Activated naive CD8-positive, alpha-beta T cell treated with anti-CD3 and anti-CD28 coated beads, Interleukin-2, amount 10 ng/mL, durations not matched to agents 7 days and 5 days (primary cell): ENCODE data around the gene SLC5A8. TPM values are rescaled to one million over a fixed set of nuclear protein-coding genes. Genes with fewer than 3 reads are reported as not detected.
"Not testable (repeated sequence)": the region's sequence is repeated elsewhere in the genome, so short reads cannot be mapped to it uniquely, and the experiment has no call there.

Source experiments
- ATAC-seq: fragments of 150-1000 bp; cut with Tn5 transposase; one replicate; pipeline ENCODE4 v1.10.0; 2021; ENCODE audit warnings: low read depth, moderate library complexity
- POLR2A ChIA-PET: fragments of 350-600 bp; sonication (Branson Sonifier 250); formaldehyde crosslinking; loops from one replicate; lab custom pipeline; 2021; ENCODE audit warnings: antibody characterized with exemption; lab: Charles Lee
- DNase-seq: peaks from one replicate; pipeline ENCODE4 v3.0.0; 2021
- H3K27ac Mint-ChIP-seq: one replicate; pipeline ENCODE4 v1.8.0; 2022; ENCODE audit warnings: mild to moderate bottlenecking, mixed read lengths
- H3K27me3 Mint-ChIP-seq: one replicate; pipeline ENCODE4 v1.8.0; 2022; ENCODE audit warnings: mild to moderate bottlenecking, moderate library complexity, mixed read lengths
- H3K36me3 Mint-ChIP-seq: one replicate; pipeline ENCODE4 v1.8.0; 2021; ENCODE audit warnings: mild to moderate bottlenecking, mixed read lengths
- H3K4me1 Mint-ChIP-seq: one replicate; pipeline ENCODE4 v1.8.0; 2021; ENCODE audit warnings: mixed read lengths
- H3K4me3 Mint-ChIP-seq: one replicate; pipeline ENCODE4 v1.8.0; 2022; ENCODE audit warnings: mild to moderate bottlenecking, moderate library complexity, mixed read lengths
- H3K9me3 Mint-ChIP-seq: one replicate; pipeline ENCODE4 v1.8.0; 2021; ENCODE audit warnings: mixed read lengths
- total RNA-seq, 2 experiments: library from RNA; stranded (reverse); gene quantifications; one replicate each; pipeline ENCODE4 v1.2.3, GENCODE V29; 2021

The SLC5A8 gene
- total RNA-seq, 2 experiments from 2014 or later: not detected

DNA sequence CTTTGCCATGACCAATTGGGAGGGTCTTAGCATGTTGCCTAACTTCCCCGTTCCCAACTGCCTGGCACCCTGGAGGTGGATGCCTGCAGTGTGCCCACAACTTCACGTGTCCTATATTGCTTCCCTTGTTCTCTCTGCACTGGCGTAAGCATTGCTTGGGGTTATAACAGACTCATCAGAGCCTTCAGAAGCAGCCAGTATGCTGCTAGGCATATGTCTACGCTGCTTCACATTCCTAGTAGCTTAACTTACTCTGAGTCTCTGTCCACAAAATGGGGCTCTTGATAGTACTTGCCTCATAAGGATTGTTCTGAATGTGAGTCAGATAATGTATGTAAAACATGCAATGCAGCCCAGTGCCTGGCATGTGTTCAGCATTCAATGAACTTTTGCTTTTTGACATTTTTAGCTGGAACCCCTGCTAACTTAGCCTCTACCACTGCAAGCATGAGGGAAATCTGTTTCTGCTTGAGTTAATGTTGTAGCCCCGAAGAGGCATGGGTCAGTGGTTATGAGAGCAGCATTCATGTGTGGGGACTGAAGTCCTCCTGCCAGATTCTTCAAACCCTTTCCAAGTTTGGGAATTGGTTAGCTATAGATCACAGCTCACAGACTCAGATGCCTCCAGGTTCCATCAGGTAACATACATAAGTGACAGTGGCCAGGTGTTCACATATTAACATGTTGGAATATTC is 2.8 kb downstream of the SLC5A8 start:
- H3K9me3 Mint-ChIP-seq: no peaks in the 10 kb centered on the region
- H3K4me1 Mint-ChIP-seq: no peaks in the 10 kb centered on the region
- H3K27ac Mint-ChIP-seq: no peak overlapping the region
- H3K36me3 Mint-ChIP-seq: no peaks in the 10 kb centered on the region
- ATAC-seq (no peak), DNase-seq (no peak)
- no peak overlapping the region for H3K4me3 Mint-ChIP-seq
- peaks cover 28% of the 10 kb centered on the region for H3K27me3 Mint-ChIP-seq
- POLR2A ChIA-PET: no interaction called here

DNA sequence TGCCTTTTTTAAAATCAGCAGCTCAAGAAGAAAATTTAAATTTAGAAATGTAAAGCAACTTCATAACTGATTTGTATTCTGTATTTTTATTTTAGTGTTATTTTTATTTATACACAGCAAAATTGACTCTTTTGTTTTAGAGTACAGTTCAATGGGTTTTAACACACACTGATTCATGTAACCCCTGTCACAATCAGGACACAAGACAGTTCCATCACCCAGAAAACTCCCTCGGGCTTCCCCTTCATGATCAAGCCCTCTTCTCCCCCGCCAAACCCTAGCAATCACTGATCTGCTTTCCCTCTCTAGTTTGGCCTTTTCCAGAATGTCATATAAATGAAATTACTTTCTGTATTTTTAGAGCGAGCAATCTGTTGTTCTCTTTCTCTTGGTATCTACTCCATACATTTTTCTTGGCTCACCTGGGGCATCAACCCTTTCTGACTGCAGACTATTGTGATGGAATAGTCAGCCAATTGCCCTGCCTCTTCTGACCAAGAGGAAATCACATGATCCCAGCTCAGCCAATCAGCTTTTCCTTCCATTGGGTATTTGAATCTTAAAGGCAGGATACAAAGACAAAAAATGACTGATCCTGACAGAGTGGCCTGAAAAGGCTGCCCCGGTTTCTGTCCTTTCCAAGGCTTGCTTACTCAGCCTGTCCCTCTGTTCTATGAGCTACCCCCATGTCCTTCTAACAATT is 5.3 kb downstream of the SLC5A8 start:
- H3K27ac Mint-ChIP-seq: no peak overlapping the region

DNA sequence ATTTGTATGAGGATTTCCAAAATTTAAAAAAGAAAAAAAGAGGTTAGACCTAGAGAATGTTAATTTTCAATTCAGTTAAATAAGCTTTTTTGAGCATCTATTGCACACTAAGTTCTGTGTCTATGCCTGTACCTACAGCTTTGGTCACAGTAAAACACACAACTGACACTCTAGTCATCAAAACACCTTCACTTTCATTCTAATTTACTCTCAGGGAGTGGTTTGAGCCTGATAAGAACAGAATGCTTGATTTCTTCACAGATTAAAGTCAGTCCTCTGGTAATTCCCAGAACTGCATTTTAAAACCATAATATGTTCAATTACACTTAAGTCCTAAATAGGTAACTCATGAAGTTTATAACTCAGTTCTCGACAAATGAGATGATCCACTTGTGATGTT is 9.2 kb downstream of the SLC5A8 start:
- POLR2A ChIA-PET: no interaction called here
- Mint-ChIP-seq H3K4me3 (no peak overlapping the region), H3K27me3 (peaks cover 9% of the 10 kb centered on the region), H3K9me3 (no peaks in the 10 kb centered on the region), H3K36me3 (no peaks in the 10 kb centered on the region), H3K27ac (no peak overlapping the region), H3K4me1 (no peaks in the 10 kb centered on the region)
- ATAC-seq: no peak
- DNase-seq: no peak

More for the DNA sequence above, 5.3 kb downstream of the SLC5A8 start:
- no peaks in the 10 kb centered on the region for H3K36me3 Mint-ChIP-seq
- no peak overlapping the region for H3K4me3 Mint-ChIP-seq
- DNase-seq: no peak
- no peak for ATAC-seq
- no peaks in the 10 kb centered on the region for H3K9me3 Mint-ChIP-seq
- no peaks in the 10 kb centered on the region for H3K4me1 Mint-ChIP-seq
- POLR2A ChIA-PET: no interaction called here
- H3K27me3 Mint-ChIP-seq: peaks cover 16% of the 10 kb centered on the region

DNA sequence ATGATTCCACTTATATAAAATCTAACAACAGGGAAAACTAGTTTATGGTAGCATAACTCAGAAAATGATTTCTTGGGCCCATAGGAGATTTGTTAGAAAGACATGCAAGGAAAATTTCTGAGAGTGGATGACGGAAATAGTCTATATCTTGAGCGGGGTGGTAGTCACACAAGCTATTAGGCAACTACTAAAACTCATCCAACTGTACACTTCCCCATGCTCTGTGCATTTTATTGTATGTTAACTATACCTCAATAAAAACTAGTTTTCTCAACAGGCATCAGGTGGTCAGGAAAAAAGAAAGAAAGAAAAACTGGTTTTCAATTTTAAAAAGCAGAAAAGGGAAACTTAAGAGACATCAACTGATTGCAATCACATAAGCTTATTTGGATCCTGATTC is 9.9 kb downstream of the SLC5A8 start:
- ATAC-seq (no peak), DNase-seq (no peak)
- POLR2A ChIA-PET: no interaction called here
- H3K4me3 Mint-ChIP-seq: no peak overlapping the region
- no peaks in the 10 kb centered on the region for H3K36me3 Mint-ChIP-seq
- H3K27ac Mint-ChIP-seq: no peak overlapping the region
- H3K4me1 Mint-ChIP-seq: no peaks in the 10 kb centered on the region
- peaks cover 9% of the 10 kb centered on the region for H3K27me3 Mint-ChIP-seq
- no peaks in the 10 kb centered on the region for H3K9me3 Mint-ChIP-seq

DNA sequence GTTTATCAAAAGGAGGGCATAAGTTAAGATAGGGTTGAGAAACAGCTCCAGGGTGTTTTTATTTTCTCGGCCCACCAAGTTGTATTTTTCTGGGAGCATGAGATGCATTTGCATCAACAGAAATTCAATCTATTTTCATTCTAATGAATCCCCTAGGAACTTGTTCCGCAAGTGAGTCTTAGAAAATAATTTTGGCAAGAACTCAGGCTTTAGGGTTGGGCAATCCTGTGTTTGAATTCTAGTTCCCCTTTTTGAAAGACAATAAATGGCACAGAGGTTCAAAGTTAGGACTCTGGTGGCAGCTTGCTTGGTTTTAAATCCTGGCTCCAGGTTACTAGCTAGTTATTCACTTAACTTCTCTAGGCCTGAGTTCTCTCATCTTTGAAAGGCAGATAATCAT is 23.7 kb downstream of the SLC5A8 start:
- H3K4me3 Mint-ChIP-seq: no peak overlapping the region
- H3K27me3 Mint-ChIP-seq: no peaks in the 10 kb centered on the region
- H3K36me3 Mint-ChIP-seq: no peaks in the 10 kb centered on the region
- no peak overlapping the region for H3K27ac Mint-ChIP-seq
- ATAC-seq (no peak), DNase-seq (no peak)
- no peaks in the 10 kb centered on the region for H3K9me3 Mint-ChIP-seq
- POLR2A ChIA-PET: no interaction called here
- no peaks in the 10 kb centered on the region for H3K4me1 Mint-ChIP-seq

DNA sequence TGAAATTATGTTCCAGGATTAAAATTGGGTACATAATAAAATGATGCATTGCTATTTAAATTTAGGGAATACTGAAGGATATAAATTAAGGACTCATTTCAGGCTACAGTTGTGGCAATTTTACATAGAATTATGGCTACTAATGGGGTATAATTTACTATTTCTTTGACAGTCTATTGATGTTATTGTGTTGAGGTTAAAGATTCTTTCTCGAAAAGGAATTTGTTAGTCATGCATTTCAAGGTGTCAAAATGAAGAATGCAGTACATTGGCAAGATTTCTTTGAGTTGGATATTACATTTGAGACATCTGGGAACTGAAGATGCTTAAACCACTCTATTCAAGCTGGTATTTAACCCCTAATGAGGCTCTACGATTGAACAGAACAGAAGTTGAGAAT is 28.3 kb downstream of the SLC5A8 start:
- H3K9me3 Mint-ChIP-seq: no peaks in the 10 kb centered on the region
- ATAC-seq (no peak), DNase-seq (no peak)
- H3K36me3 Mint-ChIP-seq: no peaks in the 10 kb centered on the region
- POLR2A ChIA-PET: no interaction called here
- no peak overlapping the region for H3K27ac Mint-ChIP-seq
- no peak overlapping the region for H3K4me3 Mint-ChIP-seq
- no peaks in the 10 kb centered on the region for H3K4me1 Mint-ChIP-seq
- no peaks in the 10 kb centered on the region for H3K27me3 Mint-ChIP-seq

DNA sequence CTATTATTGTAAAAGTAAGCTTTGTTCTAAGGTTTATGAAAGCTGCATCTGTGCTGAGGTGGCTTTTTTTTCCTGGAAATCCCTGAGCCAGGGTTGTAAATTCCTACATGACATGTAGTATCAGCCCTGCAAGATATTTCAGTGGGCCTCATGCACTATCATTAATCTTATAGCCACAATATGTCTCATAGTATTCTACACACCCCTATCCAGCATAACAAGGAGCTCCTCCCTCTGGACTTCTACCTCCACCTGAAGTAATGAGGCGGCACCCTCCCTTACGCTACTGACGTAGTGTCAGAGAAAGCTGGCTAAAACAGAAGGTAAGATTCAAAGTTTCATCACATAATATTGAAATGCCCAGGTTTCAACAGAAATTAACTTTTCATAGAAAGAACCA is 35.5 kb downstream of the SLC5A8 start:
- ATAC-seq (no peak), DNase-seq (no peak)
- Mint-ChIP-seq H3K27me3 (no peaks in the 10 kb centered on the region), H3K4me1 (no peaks in the 10 kb centered on the region), H3K27ac (no peak overlapping the region), H3K4me3 (no peak overlapping the region), H3K9me3 (no peaks in the 10 kb centered on the region), H3K36me3 (no peaks in the 10 kb centered on the region)
- POLR2A ChIA-PET: no interaction called here

DNA sequence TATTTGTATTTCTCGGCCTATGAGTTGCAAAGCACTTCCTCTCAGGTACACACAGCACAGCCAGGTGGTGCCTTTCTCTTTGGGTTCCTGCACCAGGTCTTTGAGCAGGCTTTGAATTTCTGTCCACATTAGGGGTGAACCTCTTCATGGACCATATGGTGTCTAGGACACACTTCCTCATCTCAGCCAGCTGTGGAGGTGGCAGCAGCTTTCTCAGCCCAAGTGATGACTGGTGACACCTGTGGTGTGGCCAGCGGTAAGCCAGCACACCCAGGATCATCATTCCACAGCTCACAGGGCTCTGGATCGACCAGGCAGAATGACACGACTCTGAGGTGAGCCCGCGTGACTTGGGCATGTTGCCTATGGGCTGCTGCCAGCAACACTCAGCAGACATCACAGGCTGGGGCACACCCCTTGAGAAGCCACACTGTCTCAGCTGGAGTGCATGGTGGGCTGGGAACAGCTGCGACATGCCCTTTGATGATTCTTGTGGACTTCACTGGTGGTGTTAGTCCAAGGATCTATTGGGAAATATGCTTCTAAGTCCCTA is 36.8 kb downstream of the SLC5A8 start:
- no peak for ATAC-seq
- Mint-ChIP-seq H3K36me3 (no peaks in the 10 kb centered on the region), H3K27me3 (no peaks in the 10 kb centered on the region), H3K4me1 (no peaks in the 10 kb centered on the region), H3K27ac (no peak overlapping the region), H3K9me3 (no peaks in the 10 kb centered on the region), H3K4me3 (no peak overlapping the region)
- POLR2A ChIA-PET: no interaction called here
- DNase-seq: no peak

DNA sequence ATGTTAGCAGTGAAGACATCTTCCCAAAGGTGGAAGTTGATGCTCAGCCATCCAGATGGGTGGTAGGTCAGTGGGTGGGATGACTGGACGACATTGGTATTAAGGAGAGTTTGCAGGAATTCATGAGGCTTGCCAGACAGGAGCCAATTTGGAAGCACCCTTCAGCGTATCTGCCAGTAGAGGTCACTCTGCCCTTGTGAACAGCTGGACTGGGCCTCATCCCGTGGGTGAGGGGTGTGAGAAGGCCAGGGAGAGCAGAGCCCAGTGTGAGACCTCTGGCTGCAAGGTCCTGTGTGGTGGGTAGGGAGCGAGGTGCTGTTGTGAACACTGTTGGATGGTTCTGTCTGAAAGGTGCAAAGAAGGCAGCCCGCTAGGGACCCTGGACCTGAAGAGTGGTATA is 37.7 kb downstream of the SLC5A8 start:
- no peaks in the 10 kb centered on the region for H3K27me3 Mint-ChIP-seq
- H3K27ac Mint-ChIP-seq: no peak overlapping the region
- DNase-seq (no peak), ATAC-seq (no peak)
- no peaks in the 10 kb centered on the region for H3K4me1 Mint-ChIP-seq
- no peaks in the 10 kb centered on the region for H3K9me3 Mint-ChIP-seq
- POLR2A ChIA-PET: no interaction called here
- H3K4me3 Mint-ChIP-seq: no peak overlapping the region
- no peaks in the 10 kb centered on the region for H3K36me3 Mint-ChIP-seq

DNA sequence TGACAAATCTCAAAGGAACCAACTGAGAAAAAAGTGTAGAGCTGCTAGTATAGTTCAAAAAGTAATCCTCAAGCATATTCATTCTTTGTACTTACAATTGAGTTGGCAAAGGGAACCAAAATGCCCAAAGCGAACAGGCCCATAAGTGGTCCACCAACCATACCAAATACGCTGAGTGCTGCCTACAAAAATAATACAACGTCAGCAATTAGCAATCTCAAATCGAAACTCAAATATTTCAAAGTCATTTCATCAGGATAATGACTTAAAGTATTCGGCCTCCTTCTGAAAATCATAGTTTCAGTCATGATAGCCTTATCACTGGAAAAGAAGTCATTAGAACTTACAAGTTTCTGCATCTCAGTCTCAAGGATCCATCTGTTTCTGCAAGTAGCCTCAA is 42.0 kb downstream of the SLC5A8 start:
- Mint-ChIP-seq H3K27me3 (no peaks in the 10 kb centered on the region), H3K36me3 (no peaks in the 10 kb centered on the region), H3K4me3 (no peak overlapping the region), H3K9me3 (no peaks in the 10 kb centered on the region), H3K4me1 (no peaks in the 10 kb centered on the region), H3K27ac (no peak overlapping the region)
- DNase-seq (no peak), ATAC-seq (no peak)
- POLR2A ChIA-PET: no interaction called here

DNA sequence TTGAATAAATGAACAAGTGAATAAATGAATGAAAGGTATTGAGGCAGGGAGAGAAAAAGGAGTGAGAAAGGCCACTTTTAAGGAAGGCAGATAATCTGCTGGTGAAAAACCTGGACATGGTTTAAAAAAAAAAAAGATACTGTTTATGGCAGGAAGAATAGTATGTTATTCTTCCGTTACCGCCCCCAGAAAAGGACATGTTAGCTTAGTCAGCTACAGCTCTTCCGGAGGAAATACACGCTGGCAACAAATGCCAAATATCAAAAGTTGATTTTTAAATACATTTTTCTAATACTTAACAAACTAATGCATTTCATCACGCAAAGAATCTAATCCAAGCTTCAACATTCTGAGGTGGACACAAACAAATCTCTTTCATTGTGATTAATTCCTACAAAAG is 43.2 kb downstream of the SLC5A8 start:
- H3K36me3 Mint-ChIP-seq: no peaks in the 10 kb centered on the region
- H3K9me3 Mint-ChIP-seq: no peaks in the 10 kb centered on the region
- H3K27ac Mint-ChIP-seq: no peak overlapping the region
- DNase-seq: no peak
- ATAC-seq: no peak
- H3K27me3 Mint-ChIP-seq: no peaks in the 10 kb centered on the region
- no peaks in the 10 kb centered on the region for H3K4me1 Mint-ChIP-seq
- POLR2A ChIA-PET: no interaction called here
- no peak overlapping the region for H3K4me3 Mint-ChIP-seq

DNA sequence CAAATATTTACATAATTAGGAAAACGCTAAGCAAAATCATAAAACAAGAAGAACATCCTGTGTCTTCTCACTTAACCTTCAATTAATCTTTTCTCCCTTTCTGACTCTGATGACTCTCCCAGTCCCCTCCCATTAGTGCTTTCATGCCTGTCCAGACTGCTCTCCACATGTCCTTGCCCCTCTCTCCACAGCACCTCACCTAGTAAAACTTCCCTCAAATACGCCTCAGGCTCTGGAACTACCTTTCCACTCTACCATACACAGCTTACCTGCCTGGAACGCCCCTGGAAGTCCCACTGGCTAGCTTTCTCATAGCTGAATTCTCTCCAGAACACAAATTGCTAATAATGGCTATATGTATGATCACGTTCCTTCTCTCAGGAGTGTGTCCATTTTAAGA is 44.7 kb downstream of the SLC5A8 start:
- Mint-ChIP-seq H3K27ac (no peak overlapping the region), H3K36me3 (no peaks in the 10 kb centered on the region), H3K9me3 (no peaks in the 10 kb centered on the region), H3K4me3 (no peak overlapping the region), H3K4me1 (no peaks in the 10 kb centered on the region), H3K27me3 (no peaks in the 10 kb centered on the region)
- DNase-seq (no peak), ATAC-seq (no peak)
- POLR2A ChIA-PET: no interaction called here

DNA sequence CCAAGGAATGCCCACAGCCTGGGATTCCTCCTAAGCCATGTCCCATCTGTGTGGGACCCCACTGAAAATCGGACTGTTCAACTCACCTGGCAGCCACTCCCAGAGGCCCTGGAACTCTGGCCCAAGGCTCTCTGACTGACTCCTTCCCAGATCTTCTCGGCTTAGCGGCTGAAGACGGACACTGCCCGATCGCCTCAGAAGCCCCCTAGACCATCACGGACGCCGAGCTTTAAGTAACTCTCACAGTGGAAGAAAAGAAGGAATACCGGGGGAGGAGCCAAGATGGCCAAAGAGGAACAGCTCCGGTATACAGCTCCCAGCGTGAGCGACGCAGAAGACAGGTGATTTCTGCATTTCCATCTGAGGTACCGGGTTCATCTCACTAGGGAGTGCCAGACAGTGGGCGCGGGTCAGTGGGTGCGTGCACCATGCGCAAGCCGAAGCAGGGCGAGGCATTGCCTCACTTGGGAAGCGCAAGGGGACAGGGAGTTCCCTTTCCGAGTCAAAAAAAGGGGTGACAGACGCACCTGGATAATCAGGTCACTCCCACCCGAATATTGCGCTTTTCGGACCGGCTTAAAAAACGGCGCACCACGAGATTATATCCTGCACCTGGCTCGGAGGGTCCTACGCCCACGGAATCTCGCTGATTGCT is 64.1 kb downstream of the SLC5A8 start:
- POLR2A ChIA-PET, H3K27me3 Mint-ChIP-seq, H3K4me3 Mint-ChIP-seq: not testable (repeated sequence)

More for the DNA sequence above, 64.1 kb downstream of the SLC5A8 start:
- not testable (repeated sequence) for ATAC-seq, H3K9me3 Mint-ChIP-seq, H3K4me1 Mint-ChIP-seq, H3K36me3 Mint-ChIP-seq, DNase-seq, H3K27ac Mint-ChIP-seq
